DMS53 (cell line): ENCODE data around the gene E4F1.

Source experiments
- DNase-seq: peaks from one replicate; lab custom pipeline; 2025; lab: John Stamatoyannopoulos, UW

Gene E4F1

DNA sequence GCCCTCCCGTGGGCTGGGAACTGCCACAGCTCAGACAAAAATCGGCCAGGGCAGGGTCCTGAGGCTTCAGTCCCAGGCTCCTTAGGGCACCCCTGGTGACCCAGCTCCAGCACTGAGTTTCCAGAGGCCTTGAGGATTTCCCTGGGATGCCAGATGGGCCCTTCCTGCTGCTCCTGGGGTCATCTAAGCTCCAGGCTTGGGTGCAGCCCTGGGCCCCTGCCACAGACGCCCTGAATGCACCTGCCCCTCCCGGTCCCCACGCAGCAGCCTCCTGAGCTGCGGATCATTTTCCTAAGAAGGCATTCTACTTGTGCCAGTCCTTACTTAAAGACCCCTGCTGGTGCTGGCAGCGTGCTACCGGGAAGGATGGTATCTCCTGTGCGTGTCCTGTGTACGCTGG lies 50.5 kb downstream of the E4F1 start:
- no peak for DNase-seq

DNA sequence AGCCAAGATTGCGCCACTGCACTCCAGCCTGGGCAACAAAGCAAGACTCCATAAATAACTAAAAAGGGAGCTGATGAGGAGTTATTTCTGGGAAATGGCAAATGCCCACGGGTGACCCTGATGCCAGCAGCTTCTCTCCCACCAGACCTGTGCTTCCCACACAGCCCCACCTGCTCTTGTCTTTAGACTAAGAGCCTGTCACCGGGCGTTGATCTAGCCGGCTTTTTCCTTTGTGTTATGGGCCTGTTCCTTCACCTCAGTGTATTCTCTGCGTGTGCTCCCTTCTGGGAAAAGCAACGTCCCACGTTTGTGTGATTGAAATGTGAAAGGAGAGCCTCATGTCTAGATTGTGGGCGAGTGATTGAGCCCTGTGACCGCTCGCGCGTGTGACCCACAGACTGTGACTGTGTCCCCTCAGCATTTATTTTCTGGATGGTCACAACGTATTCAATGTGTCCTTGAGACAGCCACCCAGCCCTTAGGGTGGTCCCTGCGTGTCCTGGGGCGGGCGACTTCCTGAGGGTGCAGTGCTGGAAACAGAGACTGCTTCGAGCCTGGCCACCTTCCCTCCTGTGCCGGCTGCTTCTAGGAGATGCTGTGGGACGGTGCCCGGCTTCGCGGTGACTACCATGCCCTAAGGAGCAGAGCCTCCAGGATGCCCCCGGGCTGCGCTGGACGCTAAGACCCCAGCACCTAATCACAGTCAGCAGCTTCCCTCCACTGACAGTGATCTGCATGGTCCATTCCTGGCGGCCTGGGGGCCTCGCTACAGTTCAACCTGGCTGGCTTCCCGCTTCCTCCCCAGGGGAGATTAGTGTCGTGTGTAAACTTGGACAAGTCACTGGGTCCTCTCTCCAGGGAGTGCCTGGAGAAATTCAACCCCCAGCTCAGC lies 52.3 kb downstream of the E4F1 start:
- no peak for DNase-seq

DNA sequence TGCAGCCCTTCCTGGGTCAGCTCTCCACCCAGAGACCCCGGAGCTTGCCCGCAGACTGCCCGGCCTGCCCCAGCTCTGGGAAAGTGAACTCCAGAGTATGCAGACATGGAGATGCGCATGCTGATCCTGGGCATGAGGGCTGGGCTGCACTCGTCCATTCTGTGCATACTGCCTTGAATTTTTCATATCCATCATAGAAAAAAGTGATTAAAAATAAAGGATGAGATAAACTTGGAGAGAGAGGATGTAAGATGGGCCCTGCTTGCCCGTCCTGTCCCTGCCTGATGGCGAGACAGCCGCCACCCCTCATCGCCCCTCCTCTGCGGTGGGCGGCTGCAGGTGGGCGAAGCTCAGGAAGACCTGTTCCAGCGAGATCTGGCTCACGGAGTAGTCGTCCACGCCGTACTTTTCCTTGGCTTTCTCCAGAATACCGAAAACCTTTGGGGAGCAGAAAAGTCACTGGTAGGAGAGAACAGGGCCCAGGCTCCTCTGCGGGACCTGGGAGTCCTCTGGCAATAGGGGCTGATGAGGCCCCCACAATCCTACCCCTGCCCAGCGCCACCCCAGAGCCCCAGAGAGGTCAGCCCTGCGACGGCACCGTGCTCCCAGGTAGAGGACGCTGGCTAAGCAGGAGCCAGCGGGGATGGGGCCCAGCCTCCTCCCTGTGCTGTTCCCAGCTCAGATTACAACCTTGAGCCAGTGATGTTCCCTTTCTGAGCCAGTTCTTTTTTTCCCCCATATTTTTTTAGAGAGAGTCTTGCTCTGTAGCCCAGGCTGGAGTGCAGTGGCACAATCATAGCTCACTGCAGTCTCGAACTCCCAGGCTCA lies 53.2 kb downstream of the E4F1 start:
- no peak for DNase-seq

DNA sequence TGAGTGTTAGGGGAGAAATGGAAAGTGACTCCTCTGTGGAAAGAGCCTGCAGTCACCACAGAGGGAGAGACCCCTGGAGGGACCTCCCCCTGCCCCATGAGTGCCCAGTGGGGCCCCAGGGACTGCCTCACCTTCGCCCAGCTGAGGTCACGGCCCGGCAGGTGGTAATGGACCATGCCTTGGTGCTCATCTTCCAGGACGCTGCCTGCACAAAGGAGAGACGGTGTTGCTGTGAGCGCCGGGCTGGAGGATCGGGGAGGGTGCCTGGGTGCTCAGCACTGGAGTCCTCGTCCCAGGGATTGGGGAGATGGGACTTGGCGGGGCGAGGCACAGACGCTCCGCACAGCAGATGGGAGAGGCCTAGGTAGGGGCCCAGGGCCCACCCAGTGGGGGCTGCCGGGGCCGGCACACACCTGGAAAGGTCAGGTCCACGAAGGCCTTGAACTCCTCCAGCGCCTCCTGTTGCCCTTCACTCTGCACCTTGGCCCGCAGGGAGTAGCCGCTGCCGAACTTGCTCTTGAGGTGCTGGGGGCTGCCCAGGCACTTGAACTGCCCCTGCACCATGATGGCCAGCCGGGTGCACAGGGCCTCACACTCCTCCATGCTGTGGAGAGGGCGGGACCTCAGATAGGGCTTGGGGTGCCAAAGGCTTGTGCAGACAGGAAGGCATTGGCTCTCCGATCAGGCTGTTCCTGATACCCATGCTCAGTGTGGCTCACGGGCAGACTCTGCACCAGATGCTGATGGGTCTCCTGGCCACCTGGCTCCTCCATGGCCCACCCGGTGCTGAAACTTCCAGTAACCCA lies 54.3 kb downstream of the E4F1 start:
- DNase-seq = no peak

DNA sequence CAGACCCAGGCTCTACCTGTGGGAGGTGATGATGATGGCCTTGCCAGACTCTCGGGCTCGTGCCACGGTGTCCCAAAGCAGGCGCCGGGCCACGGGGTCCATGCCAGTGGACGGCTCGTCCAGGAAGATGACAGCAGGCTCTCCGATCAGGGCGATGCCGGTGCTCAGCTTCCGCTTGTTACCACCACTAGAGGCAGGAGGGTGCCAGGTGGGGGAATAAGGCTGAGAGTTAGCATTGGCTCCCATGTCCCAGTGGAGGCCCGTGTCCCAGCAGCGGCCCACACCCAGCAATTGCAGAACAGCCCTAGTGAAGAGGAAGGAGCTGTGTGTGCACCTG lies 54.8 kb downstream of the E4F1 start:
- DNase-seq = no peak

DNA sequence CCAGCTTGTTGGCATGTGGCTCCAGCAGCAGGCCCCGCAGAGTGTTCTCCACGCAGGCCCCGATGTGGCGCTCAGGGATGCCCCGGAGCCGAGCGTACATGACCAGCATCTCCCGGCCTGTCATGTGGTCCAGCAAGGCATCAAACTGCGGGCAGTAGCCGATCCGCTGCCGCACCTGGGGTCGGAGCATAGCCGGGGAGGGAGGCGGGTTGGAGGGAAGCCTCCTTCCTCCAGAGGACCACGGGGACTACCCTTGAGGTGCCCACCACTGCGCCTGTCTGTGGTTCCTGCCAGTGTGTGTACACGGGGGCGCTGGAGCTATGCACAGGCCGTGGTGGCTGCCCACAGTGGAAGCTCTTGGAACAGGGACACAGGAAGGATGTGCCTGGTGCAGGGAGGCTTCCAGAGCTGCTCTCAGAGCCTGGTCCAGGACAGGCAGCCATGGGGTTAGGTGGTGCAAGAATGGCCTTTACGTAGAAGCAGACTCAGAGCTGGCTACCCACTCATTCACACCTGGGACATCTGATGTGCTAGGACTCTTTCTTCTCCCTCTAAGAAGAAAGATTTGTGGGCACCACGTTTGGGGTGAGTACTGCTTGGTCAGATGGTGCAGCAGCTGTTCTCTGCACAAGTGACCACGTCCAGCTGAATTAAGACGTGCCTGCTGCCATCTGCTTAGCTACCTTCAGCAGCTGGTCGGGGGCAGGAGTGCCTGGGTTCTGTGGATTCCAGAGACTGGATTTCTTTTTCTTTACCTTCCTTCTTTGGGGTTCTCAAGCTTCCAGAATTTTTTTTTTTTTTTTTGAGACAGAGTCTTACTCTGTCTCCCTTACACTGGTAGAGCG lies 55.8 kb downstream of the E4F1 start:
- DNase-seq = no peak

DNA sequence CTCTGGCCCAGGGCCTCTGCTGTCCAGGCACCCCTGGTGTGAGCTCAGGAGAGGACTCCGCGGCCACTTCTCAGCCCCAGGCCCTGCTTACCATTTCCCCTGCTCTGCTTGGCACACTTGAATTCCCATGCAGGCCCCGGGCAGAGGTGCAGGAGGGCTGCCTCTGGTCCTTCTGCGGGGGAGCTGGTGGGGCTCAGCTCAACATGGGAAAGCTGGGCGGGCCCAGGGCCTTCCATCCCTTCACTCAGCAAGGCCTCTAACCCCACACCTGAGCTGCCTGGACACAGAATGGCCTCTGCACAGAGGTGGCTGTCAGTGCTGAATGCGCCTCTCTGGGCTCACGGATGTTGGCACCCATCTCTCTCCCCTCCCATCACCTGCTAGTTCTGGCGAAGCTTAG lies 57.1 kb downstream of the E4F1 start:
- DNase-seq = no peak

DNA sequence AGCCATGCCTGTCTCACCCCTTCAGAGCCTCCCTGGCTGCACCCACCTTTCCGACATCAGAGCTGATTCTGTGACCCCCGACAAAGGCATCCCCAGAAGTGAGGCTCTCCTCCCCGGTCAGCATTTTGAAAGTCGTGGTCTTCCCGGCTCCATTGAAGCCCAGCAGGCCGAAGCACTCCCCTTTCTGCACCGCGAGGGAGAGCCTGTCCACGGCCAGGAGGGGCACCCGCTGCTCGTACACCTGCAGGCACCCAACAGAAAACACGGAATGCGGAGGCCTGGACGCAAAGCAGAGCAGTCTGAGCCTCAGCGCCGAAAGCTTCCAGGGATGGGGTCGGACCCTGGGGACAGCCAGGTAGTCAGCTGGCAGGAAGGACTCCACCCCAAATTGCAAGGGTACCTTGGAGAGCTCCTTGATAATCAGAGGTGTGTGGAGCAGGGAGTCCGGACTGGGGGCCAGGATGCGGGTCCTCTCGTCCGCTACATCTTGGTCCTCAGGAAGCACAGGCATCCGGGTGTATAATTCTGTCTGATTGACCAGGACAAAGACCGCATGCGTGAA lies 57.7 kb downstream of the E4F1 start:
- DNase-seq = no peak

DNA sequence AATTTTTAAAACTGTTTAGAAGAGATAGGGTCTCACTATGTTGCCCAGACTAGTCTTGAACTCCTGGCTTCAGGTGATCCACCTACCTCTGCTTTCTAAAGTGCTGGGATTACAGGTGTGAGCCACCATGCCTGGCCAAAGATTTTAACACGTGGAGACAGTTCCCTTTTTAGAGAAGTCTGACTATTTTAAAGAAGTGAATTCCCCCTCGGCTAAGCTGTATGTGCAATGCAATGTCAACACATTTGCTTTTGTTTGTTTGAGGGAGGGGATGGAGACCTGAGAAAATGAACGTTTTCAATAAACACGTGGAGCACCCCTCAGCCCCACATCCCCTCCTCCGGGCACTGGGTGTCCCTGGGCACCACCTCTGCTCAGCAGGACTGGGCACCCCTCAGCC lies 58.9 kb downstream of the E4F1 start:
- no peak for DNase-seq

DNA sequence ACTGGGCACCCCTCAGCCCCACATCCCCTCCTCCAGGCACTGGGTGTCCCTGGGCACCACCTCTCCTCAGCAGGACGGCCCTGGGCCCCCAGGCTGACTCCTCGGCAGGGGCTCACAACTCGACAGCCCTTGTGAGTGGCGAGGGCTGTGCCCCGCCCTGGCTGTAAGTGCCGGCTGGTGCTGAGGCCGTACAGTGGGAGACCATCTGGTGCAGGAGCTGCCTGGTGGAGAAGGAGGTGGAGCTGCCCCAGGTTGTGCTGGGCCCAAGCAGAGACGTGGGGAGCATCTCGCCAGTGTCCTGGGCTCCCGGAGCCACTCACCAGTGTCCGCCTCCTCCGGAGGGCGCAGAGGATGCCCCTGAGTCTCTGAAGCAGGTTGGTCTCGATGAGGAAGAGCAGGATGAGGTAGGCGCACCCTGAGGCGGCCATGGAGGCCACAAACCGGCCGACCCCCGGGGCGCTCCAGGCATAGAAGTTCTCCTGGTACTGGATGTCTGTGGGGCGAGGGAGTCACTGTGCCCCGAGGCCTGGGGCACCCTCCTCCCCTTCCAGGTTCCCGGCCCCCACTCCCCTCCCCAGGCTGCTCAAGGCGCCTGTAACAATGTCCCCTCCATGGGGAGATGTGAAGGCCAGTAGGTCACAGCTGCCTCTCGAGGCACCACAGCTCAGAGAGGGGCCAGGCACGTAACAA lies 59.6 kb downstream of the E4F1 start:
- DNase-seq = no peak

DNA sequence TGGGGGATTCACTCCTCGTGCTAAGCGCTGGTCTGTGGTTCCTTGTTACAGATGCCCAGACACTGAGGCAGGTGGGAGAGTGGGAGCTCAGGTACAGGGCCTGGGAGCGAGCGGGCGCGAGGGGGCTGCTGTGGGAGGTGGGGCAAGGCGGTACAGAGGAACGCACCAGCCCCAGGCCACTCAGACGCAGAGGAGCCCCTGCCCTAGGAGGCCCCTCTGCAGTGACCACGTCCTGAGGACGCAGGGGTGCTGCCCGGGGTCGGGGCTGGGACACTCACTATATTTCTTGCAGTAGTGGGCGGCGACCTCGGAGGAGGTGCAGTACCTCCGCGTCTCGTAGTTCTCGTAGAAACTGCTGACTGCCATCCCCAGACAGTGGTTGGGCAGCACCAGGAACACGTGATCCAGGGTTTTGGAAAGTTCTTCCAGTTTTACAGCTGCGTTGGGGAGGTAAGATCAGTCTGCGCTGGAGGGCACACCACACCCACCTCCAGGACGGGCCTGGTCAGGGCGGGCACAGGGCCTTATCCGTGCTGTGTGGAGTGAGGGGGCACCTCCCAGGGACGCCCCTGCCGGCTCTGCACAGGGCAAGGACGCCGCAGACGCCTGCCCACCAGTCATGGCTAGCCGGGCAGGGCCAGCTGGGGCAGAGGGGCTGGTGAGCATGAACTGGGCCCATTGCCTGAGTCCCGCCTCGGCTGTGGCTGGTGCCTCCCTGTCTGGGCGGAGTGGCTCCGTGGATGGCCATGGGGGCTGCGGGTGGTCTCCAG lies 60.8 kb downstream of the E4F1 start:
- DNase-seq = no peak

DNA sequence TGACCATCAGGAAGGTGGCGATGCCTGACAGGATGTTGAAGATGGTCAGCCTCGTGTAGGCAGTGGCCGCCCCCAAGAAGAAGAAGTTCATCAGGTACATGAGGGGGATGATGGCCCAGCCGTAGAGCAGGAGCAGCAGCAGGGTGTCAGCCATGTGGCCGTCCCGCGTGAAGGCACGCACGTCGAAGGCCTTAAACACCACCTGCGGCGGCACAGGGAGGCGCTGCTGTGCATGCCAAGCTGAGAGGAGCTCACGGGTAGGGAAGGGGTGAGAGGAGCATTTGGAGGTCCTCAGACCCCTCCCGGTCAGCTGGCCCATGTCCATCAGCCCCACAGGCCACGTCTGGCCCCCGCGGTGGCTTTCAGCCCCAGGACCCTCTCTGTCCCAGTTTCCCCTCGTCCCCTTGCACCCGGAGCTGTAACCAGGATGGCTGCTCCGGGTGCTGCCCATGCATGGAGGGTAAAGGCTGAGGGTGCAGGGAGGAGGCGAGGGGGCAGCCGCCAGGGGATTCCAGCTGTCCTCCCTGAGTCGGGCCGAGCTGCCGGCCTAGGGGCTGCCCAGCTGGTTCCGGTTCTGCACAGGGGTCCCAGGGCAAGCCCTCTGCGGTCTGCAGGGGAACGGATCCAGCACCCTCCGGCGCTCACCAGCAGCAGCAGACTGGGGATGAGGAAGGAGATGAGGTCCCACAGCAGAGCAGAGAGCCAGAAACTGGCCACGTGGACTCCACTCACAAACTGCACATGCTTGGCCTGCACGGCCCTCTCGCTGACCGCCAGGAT lies 61.6 kb downstream of the E4F1 start:
- no peak for DNase-seq
